HepG2 (cell line): ENCODE data around the gene ADAMTS17.

Source experiments
- CAMTA2 ChIP-seq: sonication (generic); formaldehyde crosslinking; IDR thresholded peaks from 2 replicates; pipeline ENCODE4 v1.4.0; 2020; ENCODE audit warnings: mild to moderate bottlenecking, missing genetic modification reagents, borderline replicate concordance
- CREB1 ChIP-seq, 2 experiments: fragments of 450-650 bp in 1 of 2; IDR thresholded peaks; 2 replicates each; pipeline ENCODE4 v1.6.1; 2016 to 2017; ENCODE audit warnings: control low read depth in 1 of 2, mild to moderate bottlenecking in 1 of 2, missing compliant biosample characterization in 1 of 2, missing genetic modification characterization in 1 of 2
- EP300 ChIP-seq, 3 experiments: sonication (generic) in 1 of 3; formaldehyde crosslinking in 1 of 3; IDR thresholded peaks; 2 replicates each; pipeline versions ENCODE4 v1.5.1 to v1.6.1; 2011 to 2020; ENCODE audit warnings: low read depth in 2 of 3, low read length in 2 of 3, borderline replicate concordance in 1 of 3, improper control_type of control experiment in 1 of 3, mild to moderate bottlenecking in 1 of 3, missing genetic modification reagents in 1 of 3, moderate library complexity in 1 of 3
- KDM5A ChIP-seq: fragments of 200-600 bp; sonication (generic); IDR thresholded peaks from 2 replicates; pipeline ENCODE4 v1.7.0; 2018; ENCODE audit warnings: antibody characterized with exemption, mild to moderate bottlenecking, low read length, borderline replicate concordance
- MTA1 ChIP-seq: sonication (generic); formaldehyde crosslinking; IDR thresholded peaks from 2 replicates; pipeline ENCODE4 v1.4.0; 2020; ENCODE audit warnings: missing genetic modification reagents, mild to moderate bottlenecking, borderline replicate concordance
- MYC ChIP-seq: sonication (generic); formaldehyde crosslinking; IDR thresholded peaks from 2 replicates; pipeline ENCODE4 v1.9.0; 2021; ENCODE audit warnings: missing genetic modification reagents, borderline replicate concordance
- RARG ChIP-seq: sonication (generic); formaldehyde crosslinking; IDR thresholded peaks from 2 replicates; pipeline ENCODE4 v1.4.0; 2020; ENCODE audit warnings: low read depth, mild to moderate bottlenecking, missing genetic modification reagents
- TCF7 ChIP-seq: sonication (generic); IDR thresholded peaks from 2 replicates; pipeline ENCODE4 v1.6.1; 2016; ENCODE audit warnings: antibody characterized with exemption, low read depth
- ZNF569 ChIP-seq: sonication (generic); formaldehyde crosslinking; IDR thresholded peaks from 2 replicates; pipeline ENCODE4 v1.5.0; 2020; ENCODE audit warnings: mild to moderate bottlenecking, missing genetic modification reagents, moderate library complexity, borderline replicate concordance

GRCh38 chr15:100163961-100164360, 177.8 kb downstream of the ADAMTS17 start:
- TF ChIP-seq RARG (CRISPR knock-in tag), result no peak
- TF ChIP-seq CREB1 (IDR thresholded peaks at IDR 0.05), result no peak
- TF ChIP-seq CREB1 (CRISPR knock-in tag; IDR thresholded peaks at IDR 0.05), result no peak
- TF ChIP-seq KDM5A, result no peak
- no peak for TF ChIP-seq CAMTA2
- no peak for TF ChIP-seq MYC
- no peak for TF ChIP-seq EP300 (IDR thresholded peaks at IDR 0.05; ENCODE audit: low read depth in 2 of 2, low read length in 2 of 2)
- TF ChIP-seq EP300 (CRISPR knock-in tag; IDR thresholded peaks at IDR 0.05; ENCODE audit: borderline replicate concordance), result no peak
- no peak for TF ChIP-seq ZNF569 (CRISPR knock-in tag)
- no peak for TF ChIP-seq MTA1 (CRISPR knock-in tag)
- no peak for TF ChIP-seq TCF7
